Common myeloid progenitor, CD34-positive (primary cell): ENCODE measurements around the gene KLHL41.
"Not testable (repeated sequence)": the region's sequence is repeated elsewhere in the genome, so short reads cannot be mapped to it uniquely, and the experiment has no call there.

Experiments
- CTCF ChIA-PET: fragments of 350-600 bp; sonication (Branson Sonifier 250); formaldehyde crosslinking; loops from one replicate; lab custom pipeline; 2021; ENCODE audit warnings: antibody characterized with exemption; lab: Charles Lee
- POLR2A ChIA-PET: fragments of 350-600 bp; sonication (Branson Sonifier 250); formaldehyde crosslinking; loops from one replicate; lab custom pipeline; 2021; ENCODE audit warnings: antibody characterized with exemption; lab: Charles Lee
- DNase-seq, 3 donors: peaks; one replicate each; pipeline versions ENCODE4 v3.0.0 to v3.0.0-alpha.2; 2013
- H3K27ac ChIP-seq, 2 experiments: 1 replicate in 1 of 2; 2 replicates in 1 of 2; pipeline ENCODE4 v1.7.0; 2013; ENCODE audit warnings: inconsistent platforms in 2 of 2, low read length in 2 of 2, mild to moderate bottlenecking in 2 of 2, low read depth in 1 of 2, moderate library complexity in 1 of 2; ENCODE audit not compliant: severe bottlenecking in 2 of 2, insufficient read depth in 1 of 2, poor library complexity in 1 of 2
- H3K27me3 ChIP-seq, 5 experiments: replicated peaks in 2 of 5; 1 replicate in 3 of 5; 2 replicates in 2 of 5; pipeline versions ENCODE4 v1.6.1 to v1.7.0; 2013; ENCODE audit warnings: low read length in 4 of 5, mild to moderate bottlenecking in 2 of 5, moderate library complexity in 2 of 5, inconsistent platforms in 1 of 5; ENCODE audit not compliant: insufficient read depth in 5 of 5, control insufficient read depth in 4 of 5
- H3K36me3 ChIP-seq, 4 experiments: 1 replicate in 2 of 4; 2 replicates in 2 of 4; pipeline versions ENCODE4 v1.6.1 to v1.7.0; 2013; ENCODE audit warnings: low read length in 3 of 4, control low read depth in 1 of 4, mild to moderate bottlenecking in 1 of 4; ENCODE audit not compliant: control insufficient read depth in 4 of 4, insufficient read depth in 4 of 4
- H3K4me1 ChIP-seq, 4 experiments: 1 replicate in 3 of 4; 2 replicates in 1 of 4; pipeline versions ENCODE4 v1.6.1 to v1.7.1; 2013; ENCODE audit warnings: low read length in 3 of 4, mild to moderate bottlenecking in 3 of 4, control low read depth in 1 of 4, inconsistent platforms in 1 of 4, moderate library complexity in 1 of 4; ENCODE audit not compliant: control insufficient read depth in 4 of 4, insufficient read depth in 4 of 4; ENCODE audit errors: control extremely low read depth in 1 of 4
- H3K4me3 ChIP-seq, 7 experiments: 1 replicate in 4 of 7; 2 replicates in 3 of 7; pipeline versions ENCODE4 v1.5.1 to v1.7.0; 2013; ENCODE audit warnings: mild to moderate bottlenecking in 7 of 7, low read length in 6 of 7, moderate library complexity in 6 of 7, inconsistent platforms in 2 of 7, low read depth in 2 of 7, control low read depth in 1 of 7; ENCODE audit not compliant: insufficient read depth in 4 of 7, control insufficient read depth in 1 of 7; ENCODE audit errors: extremely low read depth in 1 of 7
- H3K9me3 ChIP-seq, 5 experiments: 1 replicate in 4 of 5; 2 replicates in 1 of 5; pipeline versions ENCODE4 v1.6.1 to v1.7.1; 2013; ENCODE audit warnings: low read length in 4 of 5, mild to moderate bottlenecking in 2 of 5, inconsistent platforms in 1 of 5, low read depth in 1 of 5, moderate library complexity in 1 of 5; ENCODE audit not compliant: control insufficient read depth in 4 of 5, insufficient read depth in 2 of 5; ENCODE audit errors: control extremely low read depth in 1 of 5
- WGBS: methylation state at CpG from one replicate; pipeline ENCODE4 v1.1.5; 2013; ENCODE audit not compliant: insufficient coverage; 5-methylcytosine and 5-hydroxymethylcytosine counted together

Gene KLHL41

DNA sequence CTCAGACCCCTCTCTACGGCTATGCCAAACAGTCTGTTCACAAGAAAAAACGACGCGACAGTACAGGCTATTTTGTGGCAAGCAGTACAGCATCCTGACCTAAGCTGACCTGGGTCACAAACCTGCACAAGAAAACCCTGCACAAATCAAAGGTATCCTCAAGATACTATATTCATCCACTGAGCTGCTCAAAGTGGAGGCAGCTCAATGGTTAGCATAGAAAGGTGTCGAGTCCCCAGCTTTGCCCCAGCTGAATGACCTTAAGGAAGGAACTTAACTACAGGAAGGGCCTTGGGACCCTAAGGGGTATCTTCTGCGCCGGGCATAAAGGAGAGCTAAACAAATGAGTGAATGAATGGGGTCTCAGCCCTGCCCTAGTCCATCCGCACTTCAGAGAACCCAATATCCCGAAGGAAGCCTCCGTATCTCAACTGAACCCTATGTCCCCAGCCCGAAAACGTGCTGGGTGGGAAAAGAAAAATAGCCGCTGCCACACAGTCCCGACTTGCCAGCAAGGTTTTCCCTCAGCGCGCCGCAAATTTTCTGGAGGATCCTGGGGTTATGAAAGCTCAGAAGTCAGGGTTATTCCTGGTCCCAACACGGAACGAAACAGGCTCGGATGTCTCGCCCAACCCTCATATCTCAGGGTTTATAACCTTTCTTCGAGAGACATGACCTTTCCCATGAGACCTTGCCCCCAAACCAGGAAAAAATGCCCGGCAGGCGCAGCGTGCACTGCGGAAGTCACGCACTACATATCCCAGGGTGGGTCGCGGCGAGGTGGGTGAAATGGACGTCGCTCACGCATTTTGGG is 63.9 kb downstream of the KLHL41 start, which contains the start of gene FASTKD1:
FASTKD1 (minus strand) TSS at position 706 of the 814 bp plus-strand sequence. CDS start 1,836 bp downstream, outside the sequence.
- Histone ChIP-seq H3K4me1 (peaks cover 5 to 12% (median 9%) of the 10 kb centered on the region in 4 experiments), H3K27ac (peak within 1 kb of the TSS; percentile 70 to 88), H3K27me3 (no peaks in the 10 kb centered on the region), H3K9me3 (no peaks in the 10 kb centered on the region), H3K36me3 (peaks cover 0 to 13% (median under 1%) of the 10 kb centered on the region in 4 experiments), H3K4me3 (peak within 1 kb of the TSS; percentile 68 to 100 (median 94))
- ChIA-PET POLR2A (no interaction called here), CTCF (interaction anchor here (1.4 to 2.4 kb wide), 4 partner anchors 9 to 45 kb away, joined by 3 to 12 read pairs (median 5); no protein-coding TSS in a partner anchor)
- under 1% methylated on average over 27 of the region's 33 CpGs for WGBS
- DNase-seq: peak; percentile 91 to 93 (median 91)

DNA sequence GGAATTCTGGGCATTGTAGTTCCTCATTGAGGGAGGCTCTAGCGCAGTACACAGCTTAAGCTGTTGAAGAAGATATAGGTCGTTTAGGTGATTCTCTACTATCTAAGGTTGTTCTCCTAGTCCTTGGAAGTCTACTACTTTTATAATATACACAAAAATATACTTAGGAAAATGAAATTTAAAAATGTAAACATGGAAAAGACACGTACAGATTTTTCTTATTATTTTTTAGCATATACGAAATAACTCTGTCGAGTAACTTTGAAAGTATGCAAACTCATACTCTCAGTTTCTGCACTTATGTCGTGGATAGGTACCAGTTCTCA is 64.4 kb downstream of the KLHL41 start:
- no peak for DNase-seq
- Histone ChIP-seq H3K4me3 (peak overlapping the region; percentile 68 to 100 (median 94)), H3K27ac (peak overlapping the region in 1 of 2 experiments; percentile 88), H3K4me1 (peaks cover 5 to 12% (median 9%) of the 10 kb centered on the region in 4 experiments), H3K27me3 (no peaks in the 10 kb centered on the region), H3K9me3 (no peaks in the 10 kb centered on the region), H3K36me3 (peaks cover 0 to 12% (median under 1%) of the 10 kb centered on the region in 4 experiments)
- 57% methylated on average over 2 of the region's 6 CpGs for whole genome bisulfite sequencing
- ChIA-PET CTCF (interaction anchor here (1.4 to 2.4 kb wide), 4 partner anchors 9 to 45 kb away, joined by 3 to 12 read pairs (median 5); no protein-coding TSS in a partner anchor), POLR2A (no interaction called here)

DNA sequence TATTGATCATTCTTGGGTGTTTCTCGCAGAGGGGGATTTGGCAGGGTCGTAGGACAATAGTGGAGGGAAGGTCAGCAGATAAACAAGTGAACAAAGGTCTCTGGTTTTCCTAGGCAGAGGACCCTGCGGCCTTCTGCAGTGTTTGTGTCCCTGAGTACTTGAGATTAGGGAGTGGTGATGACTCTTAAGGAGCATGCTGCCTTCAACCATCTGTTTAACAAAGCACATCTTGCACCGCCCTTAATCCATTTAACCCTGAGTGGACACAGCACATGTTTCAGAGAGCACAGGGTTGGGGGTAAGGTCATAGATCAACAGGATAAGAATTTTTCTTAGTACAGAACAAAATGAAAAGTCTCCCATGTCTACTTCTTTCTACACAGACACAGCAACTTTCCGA is 65.0 kb downstream of the KLHL41 start:
- H3K4me3 ChIP-seq, H3K27me3 ChIP-seq, H3K9me3 ChIP-seq, H3K27ac ChIP-seq, DNase-seq, POLR2A ChIA-PET, H3K36me3 ChIP-seq, CTCF ChIA-PET: not testable (repeated sequence)
- WGBS: no CpG with 5 or more reads among the region's 5 CpGs
- H3K4me1 ChIP-seq: peaks cover 5 to 12% (median 9%) of the 10 kb centered on the region in 4 experiments

- 93% methylated on average over 20 of the region's 36 CpGs for WGBS
- POLR2A ChIA-PET, H3K27me3 ChIP-seq, DNase-seq, H3K27ac ChIP-seq, H3K9me3 ChIP-seq, CTCF ChIA-PET, H3K4me3 ChIP-seq, H3K36me3 ChIP-seq: not testable (repeated sequence)
- H3K4me1 ChIP-seq: peaks cover 5 to 12% (median 9%) of the 10 kb centered on the region in 4 experiments
Measured at GRCh38 chr2:169575264-169575663, 65.8 kb downstream of the KLHL41 start.
